H1 (cell line): ENCODE results near the gene C3orf20. TPM values are rescaled to one million over a fixed set of nuclear protein-coding genes. Genes with fewer than 3 reads are reported as not detected.

Experiments used
- CTCF ChIA-PET: fragments of 300-600 bp; sonication (Branson Sonifier 250); formaldehyde crosslinking; loops from one replicate; lab custom pipeline; 2021; ENCODE audit not compliant: partially characterized antibody; lab: Charles Lee
- POLR2A ChIA-PET: fragments of 300-600 bp; sonication (Branson Sonifier 250); formaldehyde crosslinking; loops from one replicate; lab custom pipeline; 2021; ENCODE audit warnings: inconsistent platforms; ENCODE audit not compliant: partially characterized antibody; lab: Charles Lee
- DNase-seq, 2 experiments: peaks; one replicate each; pipeline versions ENCODE4 v3.0.0 to v3.0.0-alpha.2; 2010 to 2022; ENCODE audit warnings: low spot score in 2 of 2, low read depth in 1 of 2, mixed read lengths in 1 of 2
- FAIRE-seq: peaks from 2 replicates; lab custom pipeline; 2011; peaks lifted over from hg19 to GRCh38; lab: Jason Lieb, UNC
- H2AFZ ChIP-seq: 2 replicates; pipeline ENCODE4 v1.8.1; 2012; ENCODE audit warnings: low read length, inconsistent platforms
- H2AK5ac ChIP-seq: 2 replicates; pipeline ENCODE4 v1.6.1; 2013; ENCODE audit warnings: low read depth, low read length
- H2BK120ac ChIP-seq: replicated peaks from 2 replicates; pipeline ENCODE3; 2013; ENCODE audit warnings: low read depth, low read length, inconsistent platforms
- H2BK12ac ChIP-seq: 2 replicates; pipeline ENCODE4 v1.6.1; 2013; ENCODE audit warnings: low read depth, low read length
- H2BK15ac ChIP-seq: 2 replicates; pipeline ENCODE4 v1.6.1; 2013; ENCODE audit warnings: low read length
- H2BK20ac ChIP-seq: 2 replicates; pipeline ENCODE4 v1.6.1; 2013; ENCODE audit warnings: low read length
- H2BK5ac ChIP-seq: 2 replicates; pipeline ENCODE4 v1.6.1; 2013; ENCODE audit warnings: low read depth, low read length
- H3K14ac ChIP-seq: 2 replicates; pipeline ENCODE4 v1.6.1; 2013; ENCODE audit warnings: inconsistent platforms; ENCODE audit not compliant: insufficient read length
- H3K18ac ChIP-seq: 2 replicates; pipeline ENCODE4 v1.6.1; 2013; ENCODE audit warnings: low read length; ENCODE audit errors: extremely low read depth
- H3K23ac ChIP-seq: 2 replicates; pipeline ENCODE4 v1.6.1; 2013; ENCODE audit warnings: inconsistent platforms; ENCODE audit not compliant: insufficient read length
- H3K23me2 ChIP-seq: 2 replicates; pipeline ENCODE4 v1.6.1; 2013; ENCODE audit warnings: low read depth, low read length
- H3K27ac ChIP-seq: 2 replicates; pipeline ENCODE4 v1.6.1; 2011; ENCODE audit warnings: low read depth, low read length, inconsistent platforms
- H3K27me3 ChIP-seq, 4 experiments: replicated peaks in 1 of 4; 1 replicate in 1 of 4; 2 replicates in 3 of 4; pipeline versions ENCODE4 v1.6.1 to v1.8.1; 2011 to 2013; ENCODE audit warnings: low read length in 3 of 4, mild to moderate bottlenecking in 3 of 4, inconsistent platforms in 2 of 4, mixed read lengths in 2 of 4, moderate library complexity in 1 of 4; ENCODE audit not compliant: control insufficient read depth in 3 of 4, insufficient read depth in 3 of 4; ENCODE audit errors: extremely low read depth in 1 of 4
- H3K36me3 ChIP-seq, 4 experiments: 2 replicates each; pipeline versions ENCODE4 v1.6.1 to v1.8.1; 2011 to 2013; ENCODE audit warnings: mild to moderate bottlenecking in 4 of 4, low read length in 3 of 4, moderate library complexity in 2 of 4, control low read depth in 1 of 4, inconsistent platforms in 1 of 4; ENCODE audit not compliant: insufficient read depth in 4 of 4, control insufficient read depth in 2 of 4
- H3K4ac ChIP-seq: replicated peaks from 2 replicates; pipeline ENCODE3; 2013; ENCODE audit warnings: low read length, low read depth, mixed read lengths, inconsistent platforms; ENCODE audit not compliant: insufficient read length
- H3K4me1 ChIP-seq, 4 experiments: replicated peaks in 1 of 4; 1 replicate in 1 of 4; 2 replicates in 3 of 4; pipeline versions ENCODE4 v1.6.1 to v1.8.1; 2011 to 2013; ENCODE audit warnings: low read length in 3 of 4, inconsistent platforms in 2 of 4, mixed read lengths in 1 of 4; ENCODE audit not compliant: insufficient read depth in 4 of 4, control insufficient read depth in 3 of 4
- H3K4me2 ChIP-seq, 2 experiments: 2 replicates each; pipeline versions ENCODE4 v1.6.1 to v1.8.1; 2011 to 2013; ENCODE audit warnings: low read depth in 2 of 2, low read length in 2 of 2, control low read depth in 1 of 2, inconsistent platforms in 1 of 2, mild to moderate bottlenecking in 1 of 2; ENCODE audit not compliant: insufficient read depth in 1 of 2
- H3K4me3 ChIP-seq, 4 experiments: fragments of 200-600, 300-600 bp in 1 of 4; sonication (generic), shearing (Covaris generic), sonication (Bioruptor Twin) in 1 of 4; 2 replicates each; pipeline versions ENCODE4 v1.5.1 to v1.8.1; 2011 to 2016; ENCODE audit warnings: low read length in 4 of 4, low read depth in 3 of 4, control low read depth in 2 of 4, inconsistent platforms in 2 of 4, mild to moderate bottlenecking in 2 of 4, mixed read lengths in 1 of 4, moderate library complexity in 1 of 4; ENCODE audit not compliant: insufficient read depth in 2 of 4; ENCODE audit errors: extremely low read depth in 1 of 4
- H3K56ac ChIP-seq: replicated peaks from 2 replicates; pipeline ENCODE3; 2013; ENCODE audit warnings: low read depth, mild to moderate bottlenecking, mixed read lengths, low read length, inconsistent platforms; ENCODE audit not compliant: insufficient read length
- H3K79me1 ChIP-seq: 2 replicates; pipeline ENCODE4 v1.6.1; 2013; ENCODE audit warnings: low read depth, low read length, control low read depth
- H3K79me2 ChIP-seq, 2 experiments: 2 replicates each; pipeline versions ENCODE4 v1.6.1 to v1.8.1; 2012 to 2013; ENCODE audit warnings: low read length in 2 of 2, mild to moderate bottlenecking in 2 of 2, inconsistent platforms in 1 of 2; ENCODE audit not compliant: insufficient read depth in 2 of 2, control insufficient read depth in 1 of 2
- H3K9ac ChIP-seq, 4 experiments: replicated peaks in 1 of 4; 1 replicate in 1 of 4; 2 replicates in 3 of 4; pipeline versions ENCODE4 v1.6.1 to v1.8.1; 2011 to 2013; ENCODE audit warnings: low read depth in 3 of 4, low read length in 3 of 4, control low read depth in 2 of 4, mild to moderate bottlenecking in 2 of 4, moderate library complexity in 2 of 4, inconsistent platforms in 1 of 4; ENCODE audit errors: extremely low read depth in 1 of 4
- H3K9me3 ChIP-seq, 2 experiments: 2 replicates each; pipeline versions ENCODE4 v1.6.1 to v1.8.1; 2012 to 2013; ENCODE audit warnings: mild to moderate bottlenecking in 2 of 2, moderate library complexity in 2 of 2, control low read depth in 1 of 2, inconsistent platforms in 1 of 2, low read depth in 1 of 2, low read length in 1 of 2, mixed read lengths in 1 of 2; ENCODE audit not compliant: insufficient read depth in 2 of 2
- H4K20me1 ChIP-seq, 2 experiments: replicated peaks in 1 of 2; 2 replicates each; pipeline versions ENCODE3 to v1.8.1; 2011 to 2013; ENCODE audit warnings: inconsistent platforms in 2 of 2, low read length in 2 of 2, mild to moderate bottlenecking in 1 of 2; ENCODE audit not compliant: insufficient read depth in 2 of 2, control insufficient read depth in 1 of 2
- H4K5ac ChIP-seq: 2 replicates; pipeline ENCODE4 v1.6.1; 2013; ENCODE audit warnings: low read length, low read depth, mixed read lengths, inconsistent platforms; ENCODE audit not compliant: insufficient read length
- H4K8ac ChIP-seq: 2 replicates; pipeline ENCODE4 v1.8.0; 2013; ENCODE audit warnings: mild to moderate bottlenecking, moderate library complexity, low read length, inconsistent platforms; ENCODE audit not compliant: insufficient read depth; ENCODE audit errors: extremely low read depth
- H4K91ac ChIP-seq: replicated peaks from 2 replicates; pipeline ENCODE3; 2013; ENCODE audit warnings: low read length, mixed read lengths, inconsistent platforms; ENCODE audit not compliant: insufficient read length
- PHF8 ChIP-seq: fragments of 200-600 bp; sonication (generic); conservative IDR thresholded peaks from 2 replicates; pipeline ENCODE4 v1.7.1; 2012; ENCODE audit warnings: low read depth, mild to moderate bottlenecking, inconsistent platforms, low read length, moderate library complexity
- RNF2 ChIP-seq: fragments of 200-900, 300-1000 bp; sonication (generic); IDR thresholded peaks from 2 replicates; pipeline ENCODE4 v1.7.1; 2016; ENCODE audit warnings: borderline replicate concordance, low read depth, mild to moderate bottlenecking, antibody characterized with exemption, low read length; ENCODE audit not compliant: poor library complexity, severe bottlenecking; ENCODE audit errors: missing control alignments
- SAP30 ChIP-seq: fragments of 300-600 bp; sonication (generic); IDR thresholded peaks from 2 replicates; pipeline ENCODE4 v1.7.1; 2012; ENCODE audit warnings: low read length, moderate library complexity, mild to moderate bottlenecking, inconsistent platforms; ENCODE audit not compliant: insufficient read depth, insufficient replicate concordance
- SIRT6 ChIP-seq: IDR thresholded peaks from one replicate; pipeline ENCODE4 v1.7.1; 2012; ENCODE audit warnings: low read length, inconsistent platforms
- TBP ChIP-seq: IDR thresholded peaks from 2 replicates; pipeline ENCODE4 v1.6.1; 2011; ENCODE audit warnings: low read depth, low read length, improper control_type of control experiment
- WGBS, 2 experiments: shearing (Covaris generic) in 1 of 2; methylation state at CpG; one replicate each; pipeline versions ENCODE4 v1.1.6 to v1.1.7; 2013 to 2015; ENCODE audit warnings: low lambda C conversion rate in 2 of 2, mixed read lengths in 2 of 2, inconsistent platforms in 1 of 2, low coverage in 1 of 2, missing lambda C conversion rate in 1 of 2; ENCODE audit not compliant: insufficient replicate concordance in 2 of 2, insufficient coverage in 1 of 2, insufficient read length in 1 of 2; ENCODE audit errors: extremely low coverage in 1 of 2, missing lambda C conversion rate in 1 of 2; 5-methylcytosine and 5-hydroxymethylcytosine counted together
- polyA plus RNA-seq, 7 experiments: library from polyadenylated mRNA; depleted of rRNA in 3 of 7; stranded (reverse) in 5 of 7; unstranded in 2 of 7; fragments of >200 nt in 5 of 7; fragments of 200-250 nt in 2 of 7; gene quantifications; 1 replicate in 5 of 7; 2 replicates in 1 of 7; 4 replicates in 1 of 7; pipeline versions ENCODE4 v1.2.1 to v1.2.3, GENCODE V29; 2011 to 2013; ENCODE audit warnings: missing spikeins in 2 of 7, mixed read lengths in 2 of 7
- total RNA-seq: library from RNA; stranded (reverse); fragmentation: NEBNext Ultra II Directional; extraction: Animal tissue kit (Norgen Biotek cat#: 25700); gene quantifications from 2 replicates; pipeline ENCODE4 v1.2.1, GENCODE V29; 2021
- TF ChIP-seq, protein P1 (sequence below): IDR thresholded peaks from 2 replicates; pipeline ENCODE4 v1.6.1; 2011; ENCODE audit warnings: low read depth, mild to moderate bottlenecking, low read length; ENCODE audit not compliant: insufficient read depth
- TF ChIP-seq, protein P2 (sequence below): IDR thresholded peaks from 2 replicates; pipeline ENCODE4 v1.6.1; 2012; ENCODE audit warnings: low read length, inconsistent platforms
- TF ChIP-seq, protein P3 (sequence below): IDR thresholded peaks from 2 replicates; pipeline ENCODE4 v1.6.1; 2012; ENCODE audit warnings: inconsistent platforms

C3orf20 gene
- total and polyA plus RNA-seq, 2 of the 8 experiments (the other 6 are each of a cell fraction or from before 2014, with no cell fraction given), result not detected

DNA sequence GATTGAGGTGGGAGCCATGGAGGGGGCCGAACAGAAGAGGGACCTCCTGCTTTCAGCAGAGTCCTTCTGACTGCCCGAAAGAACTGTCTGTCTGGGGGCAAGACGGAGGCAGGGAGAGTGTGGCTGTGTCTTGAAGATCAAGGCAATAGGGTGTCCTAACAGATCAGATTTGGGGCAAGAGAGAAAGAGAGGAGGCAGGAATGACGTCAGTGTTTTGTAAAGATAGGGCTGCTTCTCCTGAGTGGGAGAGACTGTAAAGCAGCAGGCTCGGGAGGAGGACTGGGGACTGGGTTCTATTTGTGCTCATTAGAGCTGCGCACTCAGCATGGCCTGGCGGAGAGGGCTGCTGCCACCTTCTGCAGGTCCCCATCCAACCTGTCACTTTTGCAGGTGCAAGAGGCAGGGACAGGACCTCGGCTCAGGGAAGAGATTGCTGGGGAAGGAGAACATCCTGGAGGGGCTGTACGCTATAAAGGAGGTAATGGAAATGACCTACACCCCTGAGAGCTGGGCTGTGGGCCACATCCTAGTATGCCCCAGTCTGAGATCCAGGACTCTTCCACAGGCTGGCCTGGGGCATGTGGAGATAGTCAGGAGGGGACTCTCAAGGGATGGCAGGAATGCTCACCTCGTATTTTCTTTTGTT, 114.8 kb downstream of the C3orf20 start:
- H2BK12ac ChIP-seq, result peak overlapping the region; percentile 46; the same call in 1 of the 2 replicates
- FAIRE-seq (no peak), DNase-seq (no peak)
- WGBS, 2 experiments, result 71% methylated on average over 9 of the region's 10 CpGs; no CpG with 5 or more reads in 1 of the 2 experiments
- no peak overlapping the region for H3K4me3 ChIP-seq
- no peaks in the 10 kb centered on the region for H3K36me3 ChIP-seq
- no peak overlapping the region for H3K27ac ChIP-seq
- H3K56ac ChIP-seq, result no peak overlapping the region
- H3K14ac ChIP-seq, result no peak overlapping the region
- H4K20me1 ChIP-seq, result no peaks in the 10 kb centered on the region
- no peaks in the 10 kb centered on the region for H3K23me2 ChIP-seq
- H3K18ac ChIP-seq, result no peak overlapping the region
- no peak overlapping the region; the same call in 1 of the 2 replicates for H2AFZ ChIP-seq
- no peak overlapping the region for H2BK20ac ChIP-seq
- H4K8ac ChIP-seq, result no peak overlapping the region
- ChIA-PET POLR2A (interaction anchor here (1.6 kb wide), 1 partner anchor 131 kb away, joined by 5 read pairs; no protein-coding TSS in a partner anchor), CTCF (interaction anchor here (1.4 to 12.7 kb wide), 8 partner anchors 7 to 128 kb away, joined by 4 to 308 read pairs (median 34); no protein-coding TSS in a partner anchor)
- H3K27me3 ChIP-seq, result 0 out of 7 replicates have a peak, but pooled peaks cover 0 to 3% (median 0%) of the 10 kb centered on the region in 4 experiments
- no peaks in the 10 kb centered on the region for H3K79me2 ChIP-seq
- no peak overlapping the region for H4K91ac ChIP-seq
- H2BK15ac ChIP-seq, result no peak overlapping the region
- H3K9me3 ChIP-seq, result no peaks in the 10 kb centered on the region
- H3K4me1 ChIP-seq, result peaks cover 0 to 4% (median 0%) of the 10 kb centered on the region in 4 experiments; a peak in 3 of 7 replicates
- no peak overlapping the region for H3K4ac ChIP-seq
- H3K9ac ChIP-seq, result no peak overlapping the region
- no peak overlapping the region for H2BK120ac ChIP-seq
- no peak overlapping the region for H2AK5ac ChIP-seq
- no peak overlapping the region for H3K23ac ChIP-seq
- no peak overlapping the region for H3K4me2 ChIP-seq
- no peak overlapping the region for H4K5ac ChIP-seq
- H3K79me1 ChIP-seq, result no peaks in the 10 kb centered on the region
- H2BK5ac ChIP-seq, result no peak overlapping the region
- TF ChIP-seq RNF2 (no peak), SAP30 (no peak), TBP (no peak), SIRT6 (no peak), PHF8 (no peak)
- TF ChIP-seq, protein P1, sequence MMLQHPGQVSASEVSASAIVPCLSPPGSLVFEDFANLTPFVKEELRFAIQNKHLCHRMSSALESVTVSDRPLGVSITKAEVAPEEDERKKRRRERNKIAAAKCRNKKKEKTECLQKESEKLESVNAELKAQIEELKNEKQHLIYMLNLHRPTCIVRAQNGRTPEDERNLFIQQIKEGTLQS, result no peak
- TF ChIP-seq, protein P2, sequence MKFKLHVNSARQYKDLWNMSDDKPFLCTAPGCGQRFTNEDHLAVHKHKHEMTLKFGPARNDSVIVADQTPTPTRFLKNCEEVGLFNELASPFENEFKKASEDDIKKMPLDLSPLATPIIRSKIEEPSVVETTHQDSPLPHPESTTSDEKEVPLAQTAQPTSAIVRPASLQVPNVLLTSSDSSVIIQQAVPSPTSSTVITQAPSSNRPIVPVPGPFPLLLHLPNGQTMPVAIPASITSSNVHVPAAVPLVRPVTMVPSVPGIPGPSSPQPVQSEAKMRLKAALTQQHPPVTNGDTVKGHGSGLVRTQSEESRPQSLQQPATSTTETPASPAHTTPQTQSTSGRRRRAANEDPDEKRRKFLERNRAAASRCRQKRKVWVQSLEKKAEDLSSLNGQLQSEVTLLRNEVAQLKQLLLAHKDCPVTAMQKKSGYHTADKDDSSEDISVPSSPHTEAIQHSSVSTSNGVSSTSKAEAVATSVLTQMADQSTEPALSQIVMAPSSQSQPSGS, result no peak
- TF ChIP-seq, protein P3, sequence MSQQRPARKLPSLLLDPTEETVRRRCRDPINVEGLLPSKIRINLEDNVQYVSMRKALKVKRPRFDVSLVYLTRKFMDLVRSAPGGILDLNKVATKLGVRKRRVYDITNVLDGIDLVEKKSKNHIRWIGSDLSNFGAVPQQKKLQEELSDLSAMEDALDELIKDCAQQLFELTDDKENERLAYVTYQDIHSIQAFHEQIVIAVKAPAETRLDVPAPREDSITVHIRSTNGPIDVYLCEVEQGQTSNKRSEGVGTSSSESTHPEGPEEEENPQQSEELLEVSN, result no peak
